Measurements from ENCODE around the gene TNFSF13. TPM values are rescaled to one million over a fixed set of nuclear protein-coding genes. Genes with fewer than 3 reads are reported as not detected.

TNFSF13 gene
- total RNA-seq, 1 donor from 2014 or later = 15.3 TPM

DNA sequence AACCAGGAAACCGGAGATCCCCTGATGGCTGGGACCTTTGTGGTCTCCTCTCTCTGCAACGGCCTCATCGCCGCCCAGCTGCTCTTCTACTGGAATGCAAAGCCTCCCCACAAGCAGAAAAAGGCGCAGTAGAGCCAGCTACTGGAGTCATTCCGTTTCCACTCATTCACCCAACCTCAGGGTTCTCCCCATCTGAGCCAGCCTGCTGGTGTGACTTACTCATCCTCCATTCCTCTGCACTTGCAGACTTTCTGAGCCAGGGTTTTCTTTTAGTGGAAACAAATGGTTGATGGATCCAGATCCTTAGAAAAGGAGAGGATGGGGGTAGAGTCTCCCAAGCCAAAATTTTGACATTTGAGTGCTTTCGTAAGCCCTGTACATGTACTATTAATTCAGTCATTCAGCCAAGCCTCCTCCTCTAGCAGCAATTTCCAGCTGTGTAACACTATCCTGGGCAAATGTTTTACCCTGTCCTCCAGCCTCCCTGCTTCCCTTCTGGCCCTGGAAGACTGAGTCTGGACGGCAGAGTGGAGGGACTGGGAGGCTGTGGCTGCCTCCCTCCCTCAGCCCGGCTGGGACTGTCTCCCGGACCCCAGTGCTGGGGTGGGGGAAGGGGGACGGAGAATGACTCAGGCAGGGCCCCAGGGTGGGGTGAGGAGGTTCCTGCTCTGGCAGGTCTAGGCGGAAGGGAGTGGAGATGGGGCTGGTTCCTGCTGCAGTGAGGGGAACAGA is 29.0 kb downstream of the TNFSF13 start:
- DNase-seq = no peak
- Mint-ChIP-seq H3K36me3 (ENCODE audit: low read depth) (peaks cover 49% of the 10 kb centered on the region), H3K4me1 (peaks cover 26% of the 10 kb centered on the region), H3K9me3 (no peaks in the 10 kb centered on the region), H3K27ac (no peak overlapping the region), H3K4me3 (no peak overlapping the region), H3K27me3 (no peaks in the 10 kb centered on the region)
- TF ChIP-seq, protein P1, sequence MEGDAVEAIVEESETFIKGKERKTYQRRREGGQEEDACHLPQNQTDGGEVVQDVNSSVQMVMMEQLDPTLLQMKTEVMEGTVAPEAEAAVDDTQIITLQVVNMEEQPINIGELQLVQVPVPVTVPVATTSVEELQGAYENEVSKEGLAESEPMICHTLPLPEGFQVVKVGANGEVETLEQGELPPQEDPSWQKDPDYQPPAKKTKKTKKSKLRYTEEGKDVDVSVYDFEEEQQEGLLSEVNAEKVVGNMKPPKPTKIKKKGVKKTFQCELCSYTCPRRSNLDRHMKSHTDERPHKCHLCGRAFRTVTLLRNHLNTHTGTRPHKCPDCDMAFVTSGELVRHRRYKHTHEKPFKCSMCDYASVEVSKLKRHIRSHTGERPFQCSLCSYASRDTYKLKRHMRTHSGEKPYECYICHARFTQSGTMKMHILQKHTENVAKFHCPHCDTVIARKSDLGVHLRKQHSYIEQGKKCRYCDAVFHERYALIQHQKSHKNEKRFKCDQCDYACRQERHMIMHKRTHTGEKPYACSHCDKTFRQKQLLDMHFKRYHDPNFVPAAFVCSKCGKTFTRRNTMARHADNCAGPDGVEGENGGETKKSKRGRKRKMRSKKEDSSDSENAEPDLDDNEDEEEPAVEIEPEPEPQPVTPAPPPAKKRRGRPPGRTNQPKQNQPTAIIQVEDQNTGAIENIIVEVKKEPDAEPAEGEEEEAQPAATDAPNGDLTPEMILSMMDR (IDR thresholded peaks at IDR 0.05) = no peak
- CTCF ChIA-PET = interaction anchor here (1.2 to 3.4 kb wide), 4 partner anchors 27 to 151 kb away, joined by 3 to 16 read pairs (median 9); partner anchors contain the start of genes FXR2 and TMEM102
- POLR2A ChIA-PET = interaction anchor here (0.7 to 1.2 kb wide), 3 partner anchors 14 to 103 kb away, joined by 4 to 7 read pairs (median 6); no protein-coding TSS in a partner anchor
- intact Hi-C loops (cut with micrococcal nuclease) = loop anchor here (10.0 kb wide), 1 partner anchor 543 kb away; the partner anchor contains the start of gene SLC16A11
- no peak for ATAC-seq (ENCODE audit: low read depth)

DNA sequence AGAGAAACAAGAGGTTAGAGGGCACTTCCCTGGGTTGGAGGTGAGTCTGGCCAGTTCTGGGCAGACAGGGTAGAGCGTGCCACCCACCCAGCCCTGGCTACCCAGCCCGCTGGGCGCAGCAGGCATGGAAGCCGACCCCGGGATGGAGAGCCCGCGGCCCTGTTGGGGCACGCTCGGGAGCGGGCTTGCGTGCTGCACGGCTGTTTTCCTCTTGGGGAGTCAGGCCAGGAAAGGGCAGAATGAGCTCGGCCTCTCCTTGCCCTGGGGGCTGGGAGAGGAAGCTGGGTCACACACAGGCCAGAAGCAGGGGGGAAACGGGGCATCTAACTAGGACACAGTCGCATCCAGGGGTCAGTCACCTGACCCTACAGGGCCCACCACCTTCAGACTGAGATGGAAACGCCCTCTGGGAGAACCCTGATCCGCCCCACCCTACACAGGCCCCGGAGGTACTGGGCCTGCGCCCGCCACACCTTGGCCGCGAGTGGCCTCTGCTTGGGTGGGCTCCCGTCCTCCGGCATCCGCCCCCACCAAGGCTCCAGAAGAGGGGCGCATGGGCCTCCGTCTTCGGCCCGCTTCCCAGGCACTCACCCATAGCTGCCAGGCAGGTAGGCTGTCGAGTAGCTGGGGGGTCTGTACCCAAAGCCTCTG is 30.1 kb downstream of the TNFSF13 start:
- Mint-ChIP-seq H3K27me3 (no peaks in the 10 kb centered on the region), H3K4me1 (peaks cover 20% of the 10 kb centered on the region), H3K36me3 (ENCODE audit: low read depth) (peaks cover 55% of the 10 kb centered on the region), H3K27ac (no peak overlapping the region), H3K4me3 (no peak overlapping the region), H3K9me3 (no peaks in the 10 kb centered on the region)
- TF ChIP-seq, protein P1 (IDR thresholded peaks at IDR 0.05) = no peak
- no peak for ATAC-seq (ENCODE audit: low read depth)
- POLR2A ChIA-PET = interaction anchor here (0.6 to 2.4 kb wide), 16 partner anchors 9 to 543 kb away, joined by 3 to 17 read pairs (median 4); partner anchors contain the start of genes CD68, FXR2, POLR2A and SAT2
- CTCF ChIA-PET = interaction anchor here (1.1 to 3.3 kb wide), 24 partner anchors 9 to 543 kb away, joined by 3 to 38 read pairs (median 6); partner anchors contain the start of genes CD68, FXR2, NEURL4 and SAT2
- no peak for DNase-seq
- intact Hi-C loops (cut with micrococcal nuclease) = loop anchor here (1.0 to 10.0 kb wide), 4 partner anchors 27 to 544 kb away; partner anchors contain the start of genes SENP3 and SLC16A11

DNA sequence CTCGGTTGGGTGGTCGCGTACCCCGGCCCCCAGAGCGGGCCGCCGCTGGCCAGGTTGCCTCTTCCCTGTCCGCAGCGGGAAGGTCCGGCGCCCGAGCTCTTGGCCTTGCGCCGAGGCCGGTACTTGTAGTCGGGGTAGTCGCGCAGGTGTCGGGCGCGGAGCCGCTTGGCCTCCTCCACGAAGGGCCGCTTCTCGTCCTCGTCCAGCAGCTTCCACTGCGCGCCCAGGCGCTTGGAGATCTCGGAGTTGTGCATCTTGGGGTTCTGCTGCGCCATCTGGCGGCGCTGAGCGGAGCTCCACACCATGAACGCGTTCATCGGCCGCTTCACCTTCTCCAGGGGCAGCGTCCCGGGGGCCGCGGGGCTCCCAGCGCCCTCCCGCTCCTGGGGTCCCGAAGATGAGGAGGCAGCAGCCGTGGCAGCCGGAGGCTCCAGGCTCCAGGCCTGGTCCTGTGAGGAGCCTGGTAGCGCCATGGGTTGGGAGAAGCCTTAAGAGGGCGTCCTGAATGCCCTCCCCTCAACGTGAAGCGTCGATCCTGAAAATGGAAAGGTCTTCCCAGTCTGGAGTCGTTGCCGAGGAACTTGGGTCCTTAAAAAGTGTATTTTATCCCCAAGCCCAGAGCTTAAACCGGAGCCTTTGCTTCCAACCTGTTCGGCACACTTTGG is 30.8 kb downstream of the TNFSF13 start:
- POLR2A ChIA-PET = interaction anchor here (0.6 to 2.4 kb wide), 16 partner anchors 10 to 544 kb away, joined by 3 to 17 read pairs (median 4); partner anchors contain the start of genes CD68, FXR2, POLR2A and SAT2
- TF ChIP-seq, protein P1 (IDR thresholded peaks at IDR 0.05) = peak; percentile 44

GRCh38 chr17:7589891-7590691 is 31.5 kb downstream of the TNFSF13 start, which contains the start of gene SOX15:
TSS of gene SOX15 (minus strand) at chr17:7590094. CDS start at chr17:7589676, 418 bp downstream.
- H3K9me3 Mint-ChIP-seq = no peaks in the 10 kb centered on the region
- intact Hi-C loops (cut with micrococcal nuclease) = loop anchor here (1.0 to 10.0 kb wide), 4 partner anchors 29 to 545 kb away; partner anchors contain the start of genes SENP3 and SLC16A11
- DNase-seq (no peak), ATAC-seq (ENCODE audit: low read depth) (no peak)
- peaks cover 5% of the 10 kb centered on the region for H3K4me1 Mint-ChIP-seq
- TF ChIP-seq, protein P1 (IDR thresholded peaks at IDR 0.05) = no peak
- peaks cover 59% of the 10 kb centered on the region for H3K36me3 Mint-ChIP-seq (ENCODE audit: low read depth)
- CTCF ChIA-PET = interaction anchor here (0.6 to 3.3 kb wide), 30 partner anchors 8 to 544 kb away, joined by 3 to 38 read pairs (median 4); partner anchors contain the start of genes CD68, FXR2, NEURL4 and SAT2
- H3K27me3 Mint-ChIP-seq = no peaks in the 10 kb centered on the region
- H3K4me3 Mint-ChIP-seq = no peak within 1 kb of the TSS
- H3K27ac Mint-ChIP-seq = no peak within 1 kb of the TSS
- POLR2A ChIA-PET = interaction anchor here (0.6 to 2.4 kb wide), 16 partner anchors 11 to 544 kb away, joined by 3 to 17 read pairs (median 4); partner anchors contain the start of genes CD68, FXR2, POLR2A and SAT2

More for the DNA sequence above, 30.8 kb downstream of the TNFSF13 start:
- Mint-ChIP-seq H3K9me3 (no peaks in the 10 kb centered on the region), H3K27me3 (no peaks in the 10 kb centered on the region), H3K36me3 (ENCODE audit: low read depth) (peaks cover 56% of the 10 kb centered on the region), H3K27ac (no peak overlapping the region), H3K4me3 (no peak overlapping the region), H3K4me1 (peaks cover 13% of the 10 kb centered on the region)
- DNase-seq = peak; percentile 66
- CTCF ChIA-PET = interaction anchor here (0.6 to 3.3 kb wide), 30 partner anchors 9 to 543 kb away, joined by 3 to 38 read pairs (median 4); partner anchors contain the start of genes CD68, FXR2, NEURL4 and SAT2
- ATAC-seq (ENCODE audit: low read depth) = peak; percentile 89
- intact Hi-C loops (cut with micrococcal nuclease) = loop anchor here (1.0 to 10.0 kb wide), 4 partner anchors 28 to 545 kb away; partner anchors contain the start of genes SENP3 and SLC16A11

Measured in activated B cell treated with CpG ODN at 0.5 μM for 24 hours (primary cell).